Calu3 (cell line): ENCODE data around the gene C15orf61. TPM values are rescaled to one million over a fixed set of nuclear protein-coding genes. Genes with fewer than 3 reads are reported as not detected.

Experiments used
- BruUV-seq: library from RNA; stranded (reverse); fragments of 400-500 nt; replicated peaks from 2 replicates; lab custom pipeline; 2021; lab: Mats Ljungman, UMichigan
- CTCF ChIA-PET: fragments of 300-600 bp; sonication (Branson Sonifier 250); formaldehyde crosslinking; loops from one replicate; lab custom pipeline; 2022; ENCODE audit warnings: antibody characterized with exemption; lab: Charles Lee
- DNase-seq: peaks from one replicate; pipeline ENCODE4 v3.0.0; 2022
- H3K27ac Mint-ChIP-seq: one replicate; pipeline ENCODE4 v1.8.0; 2022; ENCODE audit warnings: mixed read lengths; ENCODE audit not compliant: unreplicated experiment
- H3K27me3 Mint-ChIP-seq: one replicate; pipeline ENCODE4 v1.8.0; 2022; ENCODE audit warnings: mixed read lengths; ENCODE audit not compliant: unreplicated experiment
- H3K36me3 Mint-ChIP-seq: one replicate; pipeline ENCODE4 v1.8.0; 2022; ENCODE audit warnings: mild to moderate bottlenecking, moderate library complexity, mixed read lengths; ENCODE audit not compliant: insufficient read depth, unreplicated experiment
- H3K4me1 Mint-ChIP-seq: one replicate; pipeline ENCODE4 v1.8.0; 2022; ENCODE audit warnings: mild to moderate bottlenecking, low read depth, mixed read lengths; ENCODE audit not compliant: unreplicated experiment
- H3K4me3 Mint-ChIP-seq: one replicate; pipeline ENCODE4 v1.8.0; 2022; ENCODE audit warnings: mild to moderate bottlenecking, low read depth, moderate library complexity, mixed read lengths; ENCODE audit not compliant: unreplicated experiment
- H3K9me3 Mint-ChIP-seq: one replicate; pipeline ENCODE4 v1.8.0; 2022; ENCODE audit warnings: low read depth, mixed read lengths; ENCODE audit not compliant: unreplicated experiment
- intact Hi-C: fragments of 100-400 bp; cut with micrococcal nuclease; formaldehyde crosslinking; loops from one replicate; pipeline ENCODE4 v1.10.0; 2022; ENCODE audit not compliant: unreplicated experiment
- total RNA-seq: library from RNA; stranded (reverse); gene quantifications from 2 replicates; pipeline ENCODE4 v1.2.3, GENCODE V29; 2022
- TF ChIP-seq, protein P1 (sequence below): fragments of 200-600 bp; IDR thresholded peaks from one replicate; pipeline ENCODE4 v1.8.0; 2022; ENCODE audit warnings: antibody characterized with exemption; ENCODE audit not compliant: unreplicated experiment

C15orf61 gene
- total RNA-seq, 1 experiment from 2014 or later = 7.3 TPM

DNA sequence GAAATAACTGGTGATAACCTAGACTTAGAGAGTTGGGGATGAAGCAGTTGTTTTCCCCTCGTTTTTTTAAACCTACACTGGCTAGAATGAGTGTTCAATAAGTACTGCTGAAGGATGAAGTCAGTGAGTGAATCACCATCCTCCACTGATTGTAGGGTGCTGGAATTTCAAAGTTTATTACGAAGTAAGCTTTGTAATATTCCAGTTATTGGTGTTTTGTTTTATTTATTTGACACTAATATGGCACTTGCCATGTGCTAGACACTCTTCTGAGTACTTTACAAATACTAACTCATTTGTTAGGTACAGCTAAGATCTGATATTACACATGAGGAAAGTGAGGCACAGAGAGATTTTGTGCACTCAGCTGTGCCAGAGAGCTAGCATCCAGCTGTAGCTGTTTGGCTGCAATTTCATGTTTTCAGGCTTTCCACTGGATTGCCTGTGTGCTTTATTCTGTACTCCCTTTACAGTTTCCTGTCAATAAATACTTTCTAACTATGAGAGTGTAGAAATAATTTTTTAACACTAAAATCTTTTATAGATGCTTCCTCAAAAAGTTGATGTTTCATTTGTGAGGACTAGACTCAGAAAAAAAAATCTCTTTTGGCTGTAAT, 27.4 kb downstream of the C15orf61 start:
- TF ChIP-seq, protein P1, sequence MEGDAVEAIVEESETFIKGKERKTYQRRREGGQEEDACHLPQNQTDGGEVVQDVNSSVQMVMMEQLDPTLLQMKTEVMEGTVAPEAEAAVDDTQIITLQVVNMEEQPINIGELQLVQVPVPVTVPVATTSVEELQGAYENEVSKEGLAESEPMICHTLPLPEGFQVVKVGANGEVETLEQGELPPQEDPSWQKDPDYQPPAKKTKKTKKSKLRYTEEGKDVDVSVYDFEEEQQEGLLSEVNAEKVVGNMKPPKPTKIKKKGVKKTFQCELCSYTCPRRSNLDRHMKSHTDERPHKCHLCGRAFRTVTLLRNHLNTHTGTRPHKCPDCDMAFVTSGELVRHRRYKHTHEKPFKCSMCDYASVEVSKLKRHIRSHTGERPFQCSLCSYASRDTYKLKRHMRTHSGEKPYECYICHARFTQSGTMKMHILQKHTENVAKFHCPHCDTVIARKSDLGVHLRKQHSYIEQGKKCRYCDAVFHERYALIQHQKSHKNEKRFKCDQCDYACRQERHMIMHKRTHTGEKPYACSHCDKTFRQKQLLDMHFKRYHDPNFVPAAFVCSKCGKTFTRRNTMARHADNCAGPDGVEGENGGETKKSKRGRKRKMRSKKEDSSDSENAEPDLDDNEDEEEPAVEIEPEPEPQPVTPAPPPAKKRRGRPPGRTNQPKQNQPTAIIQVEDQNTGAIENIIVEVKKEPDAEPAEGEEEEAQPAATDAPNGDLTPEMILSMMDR = no peak
- Mint-ChIP-seq H3K36me3 (peaks cover 4% of the 10 kb centered on the region), H3K4me1 (peaks cover 13% of the 10 kb centered on the region), H3K4me3 (no peak overlapping the region), H3K9me3 (no peaks in the 10 kb centered on the region), H3K27ac (no peak overlapping the region), H3K27me3 (no peaks in the 10 kb centered on the region)
- CTCF ChIA-PET = no interaction called here
- no TSS peak for BruUV-seq
- no peak for DNase-seq
- intact Hi-C loops = no loop called here

DNA sequence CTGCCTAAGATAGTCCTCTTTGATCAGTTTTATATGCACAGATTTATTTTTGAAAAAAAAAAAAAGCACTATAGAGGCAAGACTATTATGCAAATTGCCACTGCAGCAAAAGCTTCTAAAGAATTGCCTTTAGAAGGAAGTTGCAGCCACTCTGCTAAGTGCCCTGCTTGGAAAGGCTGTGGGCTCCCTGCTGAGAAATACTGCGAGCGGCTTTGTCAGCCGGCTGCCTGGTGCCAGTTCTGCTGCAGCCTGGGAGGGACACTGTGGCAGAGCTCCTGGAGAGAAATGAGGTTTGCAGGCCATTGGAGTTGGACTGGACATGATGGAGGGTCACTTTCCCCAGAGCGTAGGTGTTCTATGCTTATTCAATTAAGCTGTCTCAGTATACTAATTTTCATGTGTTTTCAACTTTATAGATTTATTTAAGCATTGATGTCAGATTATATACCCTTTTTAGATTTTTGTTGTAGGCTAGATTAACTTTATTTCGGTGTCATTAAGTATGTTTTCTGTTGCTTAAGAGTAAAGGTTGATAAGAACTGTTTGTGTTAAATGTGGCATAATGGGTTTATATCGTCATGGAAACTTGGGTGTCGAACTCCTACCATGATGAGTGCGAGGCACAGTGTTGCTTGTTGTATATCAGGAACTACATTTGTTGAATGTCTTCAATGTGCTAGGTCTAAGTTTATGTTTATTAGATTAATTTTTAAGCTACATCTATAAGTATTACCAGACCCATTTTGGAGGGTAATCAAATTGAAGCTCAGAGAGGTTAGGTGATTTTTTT, 28.1 kb downstream of the C15orf61 start:
- Mint-ChIP-seq H3K9me3 (no peaks in the 10 kb centered on the region), H3K27me3 (no peaks in the 10 kb centered on the region), H3K4me1 (peaks cover 13% of the 10 kb centered on the region), H3K27ac (no peak overlapping the region), H3K36me3 (no peaks in the 10 kb centered on the region), H3K4me3 (no peak overlapping the region)
- no TSS peak for BruUV-seq
- TF ChIP-seq, protein P1 = no peak
- no peak for DNase-seq
- intact Hi-C loops = no loop called here
- CTCF ChIA-PET = no interaction called here

DNA sequence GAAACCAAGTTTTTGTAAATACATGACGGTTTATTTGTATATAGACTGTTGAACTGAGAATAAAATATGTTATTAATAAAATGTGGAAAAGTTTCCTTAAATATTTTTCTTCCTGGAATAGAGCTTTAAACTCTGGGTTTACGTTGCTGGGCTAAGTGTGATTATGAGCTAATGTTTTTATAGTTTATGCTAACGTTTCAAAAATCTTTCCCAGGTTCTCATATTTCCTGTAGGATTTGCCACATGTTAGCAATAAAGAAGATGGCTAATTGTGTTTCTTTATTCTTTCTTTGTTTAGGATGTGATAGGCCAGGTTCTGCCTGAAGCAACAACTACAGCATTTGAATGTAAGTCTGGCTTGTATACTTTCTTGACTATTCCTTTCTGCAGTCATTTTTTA, 28.8 kb downstream of the C15orf61 start:
- intact Hi-C loops = no loop called here
- Mint-ChIP-seq H3K4me1 (peaks cover 6% of the 10 kb centered on the region), H3K27ac (no peak overlapping the region), H3K9me3 (no peaks in the 10 kb centered on the region), H3K36me3 (no peaks in the 10 kb centered on the region), H3K27me3 (no peaks in the 10 kb centered on the region), H3K4me3 (no peak overlapping the region)
- no TSS peak for BruUV-seq
- TF ChIP-seq, protein P1 = no peak
- DNase-seq = no peak
- CTCF ChIA-PET = no interaction called here

DNA sequence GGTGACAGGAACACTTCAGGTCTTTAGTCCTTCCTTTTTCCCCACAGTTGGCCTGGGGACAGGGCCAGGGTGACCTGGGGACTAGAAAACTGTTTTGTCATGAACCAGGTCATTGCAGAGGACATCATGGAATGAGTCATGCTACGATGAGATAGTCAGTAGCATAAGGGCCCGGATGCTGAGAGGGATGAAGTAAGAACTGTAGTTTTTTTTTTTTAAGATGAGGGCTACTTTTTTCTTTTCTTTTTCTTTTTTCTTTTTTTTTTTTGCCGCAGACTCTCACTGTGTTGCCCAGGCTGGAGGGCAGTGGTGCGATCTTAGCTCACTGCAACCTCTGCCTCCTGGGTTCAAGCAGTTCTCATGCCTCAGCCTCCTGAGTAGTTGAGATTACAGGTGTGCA, 29.6 kb downstream of the C15orf61 start:
- Mint-ChIP-seq H3K27me3 (no peaks in the 10 kb centered on the region), H3K4me3 (no peak overlapping the region), H3K36me3 (no peaks in the 10 kb centered on the region), H3K27ac (no peak overlapping the region), H3K4me1 (no peaks in the 10 kb centered on the region), H3K9me3 (no peaks in the 10 kb centered on the region)
- DNase-seq = no peak
- TF ChIP-seq, protein P1 = no peak
- CTCF ChIA-PET = no interaction called here
- BruUV-seq = no TSS peak
- intact Hi-C loops = no loop called here
